Measurements from ENCODE around the gene BCL2.

Gene BCL2

DNA sequence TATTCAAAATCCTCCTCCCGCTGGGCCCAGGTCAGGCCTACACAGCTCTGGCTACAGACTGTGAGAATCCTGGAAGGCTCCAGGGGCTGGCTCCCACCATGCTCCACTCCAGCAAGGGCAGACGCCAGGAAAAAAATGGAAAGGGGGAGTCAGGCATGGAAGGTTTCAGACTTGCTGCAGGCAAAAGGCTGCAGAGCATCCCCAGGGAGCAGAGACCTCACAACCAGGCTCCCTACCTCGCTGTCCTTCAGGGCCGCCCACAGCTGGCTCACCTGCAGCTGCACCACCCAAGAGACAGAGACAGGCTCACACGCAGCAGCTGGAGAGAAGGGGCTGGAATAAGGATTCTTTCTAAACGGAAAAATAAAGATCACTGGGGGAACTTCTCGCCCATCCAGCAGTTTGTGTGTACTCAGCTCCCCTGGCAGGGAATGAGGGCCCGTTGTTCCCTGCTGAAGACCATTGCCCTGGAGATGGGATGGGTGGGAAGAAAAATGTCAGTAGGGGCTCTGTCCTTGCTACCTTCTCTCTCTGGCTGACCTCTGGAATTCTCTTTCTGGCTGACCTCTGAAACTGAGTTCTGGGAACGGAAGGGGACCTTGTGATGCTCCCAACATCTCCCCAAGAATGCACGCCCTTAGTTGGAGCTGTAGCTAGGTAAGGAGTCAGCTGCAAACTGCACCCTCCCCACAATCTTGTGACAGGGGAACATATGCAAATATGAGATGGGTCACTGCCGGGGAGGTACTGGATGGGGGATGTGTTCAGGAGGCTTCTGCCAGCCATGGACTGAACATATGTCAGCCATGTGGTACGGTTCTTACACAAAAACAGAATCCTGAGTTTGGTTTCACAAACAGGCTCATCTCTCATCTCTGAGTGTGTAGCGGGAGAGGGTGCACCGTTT is 34.5 kb downstream of the BCL2 start:
- no peak for DNase-seq

GRCh38 chr18:63284173-63284799 is 35.3 kb downstream of the BCL2 start:
- DNase-seq: no peak

DNA sequence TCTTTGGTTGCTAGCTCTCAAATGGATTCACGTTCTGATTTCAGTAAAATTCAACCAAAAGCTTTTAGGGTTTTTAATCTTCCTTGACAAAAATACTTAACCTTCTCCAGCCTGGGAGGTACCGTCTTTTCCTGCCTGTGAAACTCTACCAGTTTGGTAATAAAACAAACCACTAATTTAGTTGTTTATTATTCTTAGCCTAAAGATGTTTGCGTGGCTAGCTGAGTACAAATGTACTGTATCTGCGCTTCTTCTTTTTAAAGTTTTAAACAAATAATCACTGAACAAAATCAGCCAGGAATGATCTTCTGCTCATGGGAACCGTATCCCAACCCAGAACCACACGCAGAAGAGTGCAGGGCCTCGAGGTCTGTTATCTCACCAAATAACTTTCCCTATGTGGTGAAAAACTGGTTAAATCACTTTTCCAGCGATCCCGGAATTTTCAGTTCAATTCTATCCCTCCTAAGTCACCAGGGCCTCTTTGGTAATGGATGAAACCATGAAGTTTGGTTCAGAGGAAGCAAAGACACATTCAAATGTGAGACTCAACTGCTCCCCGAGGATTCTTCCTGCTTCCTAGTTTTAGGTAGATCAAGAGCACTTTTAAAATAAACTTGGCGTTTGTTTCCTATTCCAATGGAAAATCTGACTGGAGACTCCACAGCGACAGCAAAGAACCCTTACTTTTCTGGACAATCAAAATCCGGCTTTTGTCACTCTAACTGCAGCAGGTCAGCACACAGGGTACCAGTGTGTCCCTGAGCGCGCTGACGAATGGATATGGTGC is 36.1 kb downstream of the BCL2 start:
- DNase-seq: no peak

- no peak for DNase-seq
Measured at GRCh38 chr18:63282793-63283192, 36.8 kb downstream of the BCL2 start.

DNA sequence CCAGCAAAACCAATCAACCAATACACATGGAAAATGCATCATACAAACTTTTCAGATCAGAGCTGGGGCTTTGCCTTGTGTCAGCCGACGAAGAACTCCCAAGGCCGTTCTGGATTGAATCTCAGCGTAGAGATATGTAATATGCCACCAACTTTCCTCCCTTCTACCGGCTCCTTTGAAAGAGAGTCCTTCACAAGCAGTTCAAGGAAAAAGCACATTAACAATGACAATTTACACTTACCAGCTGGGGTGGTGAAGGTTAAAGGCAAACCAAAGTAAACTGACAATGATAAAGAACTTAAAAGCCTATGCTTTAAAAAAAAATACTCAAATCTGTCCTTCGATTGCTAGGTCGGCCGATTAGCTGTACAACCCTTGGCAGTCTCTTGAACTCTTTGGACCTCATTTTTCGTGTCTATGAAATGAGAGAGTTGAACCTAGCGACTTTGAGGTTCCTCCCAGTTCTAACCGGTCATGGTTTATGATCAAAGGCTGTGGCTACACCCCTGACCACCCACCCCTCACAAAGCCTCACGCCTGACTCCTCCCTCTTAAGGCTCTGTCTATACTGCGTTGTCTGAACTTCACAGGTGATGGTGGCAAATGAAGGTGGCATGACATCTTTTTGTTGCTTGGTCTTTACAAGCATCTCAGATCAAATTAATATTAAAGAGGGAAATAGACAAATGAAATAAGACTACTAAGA is 46.2 kb downstream of the BCL2 start:
- no peak for DNase-seq

DNA sequence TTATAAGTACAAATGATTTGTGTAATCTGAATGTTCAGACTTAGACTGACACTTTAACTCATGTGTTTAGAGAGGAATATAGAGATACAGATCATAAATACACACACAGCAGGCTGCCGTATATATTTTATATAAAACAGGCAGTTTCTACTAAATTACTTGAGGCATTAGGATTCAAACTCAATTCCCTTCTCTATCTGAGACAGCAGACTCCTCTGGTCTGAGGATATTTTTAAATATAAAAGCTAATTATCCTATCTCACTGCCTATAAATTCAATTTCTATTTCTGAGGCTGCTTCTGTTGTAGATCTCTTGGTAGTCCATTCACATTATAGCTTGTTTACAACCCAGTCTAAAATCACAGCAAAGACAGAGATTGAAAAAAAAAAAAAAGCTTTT is 46.9 kb downstream of the BCL2 start:
- DNase-seq: no peak

DNA sequence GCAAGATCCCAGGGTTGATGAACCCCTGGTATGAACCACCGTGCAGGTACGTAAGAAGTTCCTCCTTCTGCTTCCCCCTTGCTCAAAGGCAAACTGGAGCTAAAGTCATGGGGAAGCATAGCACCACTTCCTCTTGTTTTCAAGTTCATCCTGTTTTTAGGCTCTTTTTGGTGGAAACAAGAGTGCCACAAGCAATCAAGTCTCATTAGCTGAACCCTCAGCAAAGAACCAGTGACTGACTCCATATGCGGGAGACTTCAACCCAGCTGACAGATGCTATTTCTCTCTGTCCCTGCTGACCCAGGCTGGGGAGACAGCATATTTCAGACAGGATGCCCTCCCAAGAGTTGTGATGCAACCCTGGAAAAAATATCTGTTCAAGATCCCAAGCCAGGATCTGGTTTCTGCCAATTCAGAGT is 47.7 kb downstream of the BCL2 start:
- no peak for DNase-seq

- DNase-seq: no peak
Measured at GRCh38 chr18:63271148-63271547, 48.4 kb downstream of the BCL2 start.

GRCh38 chr18:63267975-63268721 is 51.4 kb downstream of the BCL2 start:
- no peak for DNase-seq

- no peak for DNase-seq
Measured at GRCh38 chr18:63266888-63267790, 52.4 kb downstream of the BCL2 start.

DNA sequence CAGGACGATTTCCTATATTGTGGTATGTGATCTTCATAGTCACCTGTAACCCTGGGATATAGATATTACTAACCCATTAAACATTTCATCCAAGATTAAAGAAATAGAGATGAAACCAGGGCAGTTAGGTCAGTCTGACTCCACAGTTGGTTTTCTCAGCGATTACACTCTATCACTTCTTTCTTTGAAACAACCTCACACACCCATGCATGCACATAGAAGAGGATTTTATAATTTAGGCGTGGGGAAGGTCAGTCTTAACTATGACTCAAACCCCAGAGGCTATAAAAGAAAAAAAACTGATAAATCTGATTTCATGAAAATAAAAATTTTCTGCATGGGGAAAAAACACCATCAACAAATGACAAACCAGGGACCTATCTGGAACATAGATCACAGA is 54.2 kb downstream of the BCL2 start:
- DNase-seq: no peak

- no peak for DNase-seq
Measured at GRCh38 chr18:63264871-63265270, 54.7 kb downstream of the BCL2 start.

DNA sequence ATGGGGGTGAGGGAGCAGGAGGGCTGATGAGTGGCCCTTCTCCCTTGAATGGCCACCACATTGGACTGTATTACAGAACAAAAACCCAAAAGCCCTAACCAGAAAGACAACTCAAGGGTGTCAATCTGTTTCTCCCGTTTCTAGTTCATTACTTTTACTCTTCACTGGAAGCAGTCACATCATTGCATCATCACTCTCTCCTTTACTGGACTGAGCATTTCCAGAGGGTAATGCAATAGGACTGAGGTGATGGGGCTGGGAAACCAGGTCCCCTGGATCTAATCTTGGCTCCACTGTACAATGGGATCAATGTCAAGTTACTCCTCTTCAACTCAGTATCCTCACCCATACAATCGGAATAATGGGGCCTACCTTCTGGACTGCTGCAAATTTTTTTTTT is 56.1 kb downstream of the BCL2 start:
- DNase-seq: no peak

GRCh38 chr18:63262369-63263335 is 56.9 kb downstream of the BCL2 start:
- no peak for DNase-seq

DNA sequence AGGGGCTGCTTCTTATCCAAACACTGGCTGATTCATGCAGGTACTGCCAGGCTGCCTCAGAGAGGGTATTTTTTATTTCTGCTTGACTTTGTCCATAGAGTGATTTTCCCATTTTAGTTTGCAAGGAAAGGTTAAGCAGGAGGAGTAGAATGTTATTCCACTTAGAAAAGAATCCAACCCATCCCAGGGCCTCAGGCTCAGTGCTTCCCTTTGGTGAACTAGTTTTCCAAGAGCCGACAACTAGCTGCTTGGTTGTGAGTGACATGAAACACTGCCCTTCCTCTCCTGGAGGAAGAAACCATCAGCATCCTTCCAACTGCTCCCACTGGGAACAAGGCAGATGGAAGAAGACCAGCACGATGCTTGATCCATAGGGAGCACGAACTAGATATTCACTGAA is 58.5 kb downstream of the BCL2 start:
- no peak for DNase-seq

GRCh38 chr18:63260380-63260754 is 59.2 kb downstream of the BCL2 start:
- no peak for DNase-seq

DNA sequence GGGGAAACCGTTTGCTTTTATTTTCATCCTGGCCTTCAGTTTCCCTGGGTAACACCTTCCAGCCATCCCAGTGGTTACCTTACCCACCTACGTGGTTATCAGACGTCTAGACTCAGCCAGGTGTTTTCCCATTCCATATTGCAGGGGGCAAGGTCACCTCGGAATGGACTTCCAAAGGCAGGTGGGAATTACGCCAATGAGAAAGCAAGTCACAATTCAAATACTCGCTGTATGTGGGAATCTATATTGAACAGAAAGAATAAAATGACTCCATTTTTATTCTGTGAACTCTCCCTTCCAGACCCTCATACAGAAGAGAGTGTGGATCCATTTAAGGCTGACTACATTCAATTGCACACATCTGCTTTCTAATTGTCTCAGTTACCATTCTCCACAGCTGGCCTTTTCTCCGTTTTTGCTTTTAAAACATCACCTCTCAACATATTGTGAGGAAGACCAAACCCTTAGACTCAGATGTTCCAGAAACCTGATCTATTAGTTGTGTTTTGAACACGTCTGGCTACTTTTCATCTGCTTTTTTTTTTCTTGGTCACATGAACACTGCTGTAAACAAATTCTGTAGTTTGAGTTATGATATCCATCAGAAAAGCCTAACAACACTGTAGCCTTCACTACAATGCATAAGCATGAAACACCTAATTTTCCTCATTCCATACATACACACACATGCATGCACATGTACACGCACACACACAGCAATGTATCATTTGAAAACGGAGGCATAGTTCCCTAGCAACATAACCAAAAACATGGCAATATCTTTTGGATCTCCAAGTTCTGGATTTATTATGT is 59.8 kb downstream of the BCL2 start:
- no peak for DNase-seq

DNA sequence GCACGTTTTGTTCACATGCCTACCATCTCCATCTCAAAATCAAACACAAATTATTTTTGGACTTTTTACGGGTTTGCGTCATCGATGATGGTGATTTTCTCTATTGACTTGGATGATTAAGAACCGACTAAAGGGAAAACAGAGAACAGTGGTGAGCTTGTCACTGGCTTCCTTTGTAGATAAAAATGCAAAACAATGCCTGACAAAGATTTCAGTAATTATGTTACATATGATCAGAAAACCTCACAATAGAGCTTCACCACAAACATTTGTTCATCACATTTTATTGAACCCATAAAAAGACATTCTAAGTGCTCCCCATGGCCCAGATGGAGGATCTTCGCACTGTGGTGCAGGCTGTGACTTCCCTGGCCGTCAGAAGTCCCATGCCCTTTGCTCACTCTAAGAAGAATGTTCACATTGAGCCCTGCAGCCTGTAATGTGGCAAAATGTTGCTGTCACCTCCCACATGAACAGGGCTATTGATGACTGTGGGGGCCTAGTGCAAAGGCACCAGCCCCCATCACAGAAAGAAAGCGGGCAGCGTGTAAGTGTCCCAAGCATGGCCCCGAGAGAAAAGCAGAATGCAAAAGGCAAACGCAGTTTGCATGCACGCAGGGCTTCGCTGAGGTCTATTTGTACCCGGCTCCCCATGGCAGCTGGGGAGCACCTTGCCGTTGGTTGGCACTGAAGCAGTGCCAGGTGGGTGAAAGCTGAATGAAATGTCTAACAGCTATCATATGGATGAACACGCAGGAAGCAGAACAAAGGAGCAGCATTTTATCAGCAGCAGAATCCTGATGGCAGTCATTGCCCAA is 60.6 kb downstream of the BCL2 start:
- DNase-seq: no peak

Measured in stimulated activated naive CD4-positive, alpha-beta T cell (primary cell).